ENCODE data around the gene EHF. TPM values are rescaled to one million over a fixed set of nuclear protein-coding genes. Genes with fewer than 3 reads are reported as not detected.

EHF gene
- total and polyA plus RNA-seq, 2 of the 13 experiments (the other 11 are each of a cell fraction or from before 2014, with no cell fraction given) = 0.04 to 0.46 TPM

GRCh38 chr11:34601609-34602008, 19.3 kb upstream of the EHF start (continued):
- TF ChIP-seq ZBTB34 (CRISPR knock-in tag; IDR thresholded peaks at IDR 0.05) (0 out of 2 replicates have a peak, but pooled peaks have one; percentile 0), RBFOX2 (IDR thresholded peaks at IDR 0.05; ENCODE audit: low read depth, low read length) (peak; percentile 54), POLR2G (IDR thresholded peaks at IDR 0.05; ENCODE audit: low read depth, low read length) (peak; percentile 16; the same call in 1 of the 2 replicates), ZFP36 (IDR thresholded peaks at IDR 0.05; ENCODE audit: borderline replicate concordance, low read depth, low read length, partially characterized antibody) (no peak), AGO2 (optimal IDR thresholded peaks at IDR 0.05; ENCODE audit: low read depth, low read length) (peak; percentile 38), ZEB1 (IDR thresholded peaks at IDR 0.05; ENCODE audit: insufficient replicate concordance, low read depth) (peak; percentile 55), REST (IDR thresholded peaks at IDR 0.05; ENCODE audit: borderline replicate concordance in 1 of 2, low read depth in 1 of 2, low read length in 2 of 2) (peak in 1 of 2 experiments; percentile 73; a peak in 2 of 4 replicates), ZNF331 (CRISPR knock-in tag; IDR thresholded peaks at IDR 0.05) (0 out of 2 replicates have a peak, but pooled peaks have one; percentile 14), ZIK1 (CRISPR knock-in tag; IDR thresholded peaks at IDR 0.05; ENCODE audit: borderline replicate concordance, low read depth) (no peak), SOX6 (IDR thresholded peaks at IDR 0.05) (no peak), SOX6 (CRISPR knock-in tag; IDR thresholded peaks at IDR 0.05) (peak; percentile 49), SOX13 (IDR thresholded peaks at IDR 0.05) (no peak), SOX13 (CRISPR knock-in tag; conservative IDR thresholded peaks at IDR 0.05 in 1 of 2, IDR thresholded peaks at IDR 0.05 in 1 of 2) (peak in 1 of 2 experiments; percentile 69; a peak in 2 of 4 replicates), ZNF546 (CRISPR knock-in tag; conservative IDR thresholded peaks at IDR 0.05) (no peak), HNF4A (CRISPR knock-in tag; IDR thresholded peaks at IDR 0.05) (peak; percentile 76), ZNF276 (CRISPR knock-in tag; IDR thresholded peaks at IDR 0.05; ENCODE audit: low read depth) (peak; percentile 33; the same call in 1 of the 2 replicates)

All from HepG2 (cell line).